Adrenal gland (tissue), 12 donors: ENCODE measurements around the gene ZNF287. TPM values are rescaled to one million over a fixed set of nuclear protein-coding genes. Genes with fewer than 3 reads are reported as not detected.

Experiments
- DNase-seq, 7 donors: peaks; one replicate each; pipeline ENCODE4 v3.0.0-alpha.2; 2019 to 2020
- H3K27ac ChIP-seq, 5 donors: fragments of 200-600 bp; sonication (generic) in 4 of 5; 1 replicate in 3 of 5; 2 replicates in 2 of 5; pipeline versions ENCODE4 v1.5.1 to v1.8.0; 2016 to 2020; ENCODE audit warnings: mild to moderate bottlenecking in 1 of 5
- H3K27me3 ChIP-seq: fragments of 200-600 bp; 2 replicates; pipeline ENCODE4 v1.8.0; 2021
- H3K36me3 ChIP-seq, 2 donors: fragments of 200-600 bp; replicated peaks in 1 of 2; 1 replicate in 1 of 2; 2 replicates in 1 of 2; pipeline versions ENCODE4 v1.5.1 to v1.8.0; 2018 to 2022
- H3K4me1 ChIP-seq, 2 donors: fragments of 200-600 bp; replicated peaks in 1 of 2; 1 replicate in 1 of 2; 2 replicates in 1 of 2; pipeline versions ENCODE4 v1.5.1 to v1.8.0; 2018 to 2021
- H3K4me3 ChIP-seq, 4 donors: fragments of 200-600 bp; sonication (generic) in 3 of 4; one replicate each; pipeline ENCODE4 v1.5.1; 2016 to 2018
- H3K9me3 ChIP-seq, 3 donors: fragments of 200-600 bp; sonication (generic) in 1 of 3; replicated peaks in 1 of 3; 1 replicate in 2 of 3; 2 replicates in 1 of 3; pipeline versions ENCODE4 v1.5.1 to v1.8.0; 2016 to 2021
- POLR2A ChIP-seq, 2 donors: fragments of 450-650 bp; IDR thresholded peaks; one replicate each; pipeline ENCODE4 v1.6.1; 2017; ENCODE audit warnings: antibody characterized with exemption in 2 of 2, mild to moderate bottlenecking in 2 of 2, moderate library complexity in 1 of 2
- WGBS, 4 donors: extraction: QIAGEN DNeasy Blood & Tissue Kit in 2 of 4; methylation state at CpG; one replicate each; pipeline versions ENCODE4 v1.1.5 to v1.1.7; 2013 to 2017; 5-methylcytosine and 5-hydroxymethylcytosine counted together
- intact Hi-C, 2 donors: fragments of 100-400 bp; cut with DNase I; formaldehyde crosslinking; loops; one replicate each; pipeline versions ENCODE4 v1.14.1 to v1.15.0; 2022 to 2023
- polyA plus RNA-seq, 3 donors: library from polyadenylated mRNA; stranded (reverse); fragments of 200-250 nt in 2 of 3; fragments of 350-450 nt in 1 of 3; fragmentation: Illumina TruSeq in 1 of 3; extraction: RNeasy Lipid Tissue Mini Kit (QIAGEN cat#74804) in 1 of 3; gene quantifications; one replicate each; pipeline ENCODE4 v1.2.3, GENCODE V29; 2013 to 2014
- total RNA-seq, 9 donors: library from RNA; depleted of rRNA in 4 of 9; stranded (reverse); fragments of >200 nt in 4 of 9; fragments of 120-200 nt in 1 of 9; fragmentation: NEBNext Ultra II Directional in 1 of 9; extraction: Animal tissue kit (Norgen Biotek cat#: 25700) in 1 of 9; gene quantifications; one replicate each; pipeline versions ENCODE4 v1.1.0 to v1.2.4, GENCODE V29; 2013 to 2023
- TF ChIP-seq, protein P1 (sequence below), 6 experiments: fragments of 450-650 bp in 4 of 6; fragments of 200-600 bp in 2 of 6; sonication (generic) in 1 of 6; IDR thresholded peaks; 1 replicate in 5 of 6; 2 replicates in 1 of 6; pipeline versions ENCODE4 v1.5.1 to v1.8.0; 2016 to 2021; ENCODE audit warnings: antibody characterized with exemption in 6 of 6, mild to moderate bottlenecking in 2 of 6, moderate library complexity in 1 of 6
- donor health status: healthy with polysubstance abuse.
- donor health status: Bipolar disorder and iron deficiency.
- donor health status: DM: yes; HTN: yes; CAD: no.
- donor health status: DM: no; HTN: no; CAD: no.
- donor health status: DM: no; HTN: no; CAD: no.
- donor health status: DM: yes; HTN: yes; CAD: no.

Gene ZNF287
- total and polyA plus RNA-seq, 12 donors = 4.3 to 26.7 (median 11.9) TPM

DNA sequence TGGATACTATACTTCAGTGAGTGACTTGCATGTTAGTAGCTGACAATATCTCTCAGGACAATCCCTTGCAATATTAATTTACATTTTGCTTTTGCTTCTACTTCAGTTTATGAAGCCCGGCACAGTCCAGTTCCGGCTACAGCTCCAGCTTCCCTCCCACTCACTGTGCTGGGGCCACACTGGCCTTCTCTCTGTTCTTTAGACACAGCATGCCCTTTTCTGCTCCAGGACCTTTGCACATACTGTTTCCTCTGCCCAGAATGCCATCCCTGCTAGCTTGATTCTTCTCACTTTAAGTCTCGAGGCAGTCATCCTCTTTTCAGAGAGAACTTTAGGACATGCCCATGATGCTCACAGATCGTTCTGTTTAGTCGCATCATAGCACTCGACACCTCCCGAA lies 51.5 kb downstream of the ZNF287 start:
- H3K27me3 ChIP-seq = no peaks in the 10 kb centered on the region
- 86 to 92% (median 89%) methylated on average over 7 of the region's 7 CpGs for WGBS, 4 donors
- TF ChIP-seq POLR2A (IDR thresholded peaks at IDR 0.05) = no peak
- TF ChIP-seq, protein P1, sequence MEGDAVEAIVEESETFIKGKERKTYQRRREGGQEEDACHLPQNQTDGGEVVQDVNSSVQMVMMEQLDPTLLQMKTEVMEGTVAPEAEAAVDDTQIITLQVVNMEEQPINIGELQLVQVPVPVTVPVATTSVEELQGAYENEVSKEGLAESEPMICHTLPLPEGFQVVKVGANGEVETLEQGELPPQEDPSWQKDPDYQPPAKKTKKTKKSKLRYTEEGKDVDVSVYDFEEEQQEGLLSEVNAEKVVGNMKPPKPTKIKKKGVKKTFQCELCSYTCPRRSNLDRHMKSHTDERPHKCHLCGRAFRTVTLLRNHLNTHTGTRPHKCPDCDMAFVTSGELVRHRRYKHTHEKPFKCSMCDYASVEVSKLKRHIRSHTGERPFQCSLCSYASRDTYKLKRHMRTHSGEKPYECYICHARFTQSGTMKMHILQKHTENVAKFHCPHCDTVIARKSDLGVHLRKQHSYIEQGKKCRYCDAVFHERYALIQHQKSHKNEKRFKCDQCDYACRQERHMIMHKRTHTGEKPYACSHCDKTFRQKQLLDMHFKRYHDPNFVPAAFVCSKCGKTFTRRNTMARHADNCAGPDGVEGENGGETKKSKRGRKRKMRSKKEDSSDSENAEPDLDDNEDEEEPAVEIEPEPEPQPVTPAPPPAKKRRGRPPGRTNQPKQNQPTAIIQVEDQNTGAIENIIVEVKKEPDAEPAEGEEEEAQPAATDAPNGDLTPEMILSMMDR (IDR thresholded peaks at IDR 0.05) = no peak
- DNase-seq = no peak
- H3K4me3 ChIP-seq = no peak overlapping the region
- no peaks in the 10 kb centered on the region for H3K9me3 ChIP-seq
- H3K27ac ChIP-seq = no peak overlapping the region
- H3K36me3 ChIP-seq = no peaks in the 10 kb centered on the region
- H3K4me1 ChIP-seq = peaks cover 5 to 11% of the 10 kb centered on the region in 2 donors
- intact Hi-C loops = loop anchor here in 1 of 2 donors (10.0 kb wide), 1 partner anchor 143 kb away; no protein-coding TSS in a partner anchor

DNA sequence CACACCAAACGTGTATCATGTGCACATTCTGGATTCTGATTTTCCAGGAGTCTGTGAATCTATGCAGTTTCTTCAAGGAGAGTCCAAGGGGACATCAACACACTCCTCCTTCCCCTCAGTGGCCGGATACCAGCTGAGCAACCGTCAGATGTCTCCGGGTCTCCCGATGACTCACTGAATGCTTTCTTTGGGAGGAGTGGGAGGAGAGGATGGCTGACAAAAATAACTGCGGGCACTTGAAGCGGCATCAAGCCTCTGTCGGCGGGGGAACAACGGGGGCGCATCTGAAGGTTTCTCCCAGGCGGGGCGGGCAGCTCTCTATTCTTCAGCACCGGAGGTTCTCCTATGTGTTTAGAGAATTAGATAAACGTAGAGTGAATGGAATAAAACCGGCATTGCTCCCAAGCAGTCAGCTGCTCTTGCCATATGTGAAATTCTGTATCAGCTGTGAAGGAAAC lies 52.4 kb downstream of the ZNF287 start:
- H3K27me3 ChIP-seq = no peaks in the 10 kb centered on the region
- H3K4me3 ChIP-seq = peak overlapping the region in 1 of 4 donors; percentile 25
- intact Hi-C loops = loop anchor here in 1 of 2 donors (10.0 kb wide), 1 partner anchor 142 kb away; no protein-coding TSS in a partner anchor
- peak; percentile 46 to 74 (median 57) for DNase-seq
- H3K36me3 ChIP-seq = no peaks in the 10 kb centered on the region
- H3K27ac ChIP-seq = peak overlapping the region in 2 of 5 donors; percentile 24 to 38
- peaks cover 5 to 11% of the 10 kb centered on the region in 2 donors for H3K4me1 ChIP-seq
- 8 to 16% (median 10%) methylated on average over 16 of the region's 16 CpGs for WGBS, 4 donors
- no peaks in the 10 kb centered on the region for H3K9me3 ChIP-seq
- TF ChIP-seq POLR2A (IDR thresholded peaks at IDR 0.05) = no peak
- TF ChIP-seq, protein P1 (IDR thresholded peaks at IDR 0.05) = no peak

DNA sequence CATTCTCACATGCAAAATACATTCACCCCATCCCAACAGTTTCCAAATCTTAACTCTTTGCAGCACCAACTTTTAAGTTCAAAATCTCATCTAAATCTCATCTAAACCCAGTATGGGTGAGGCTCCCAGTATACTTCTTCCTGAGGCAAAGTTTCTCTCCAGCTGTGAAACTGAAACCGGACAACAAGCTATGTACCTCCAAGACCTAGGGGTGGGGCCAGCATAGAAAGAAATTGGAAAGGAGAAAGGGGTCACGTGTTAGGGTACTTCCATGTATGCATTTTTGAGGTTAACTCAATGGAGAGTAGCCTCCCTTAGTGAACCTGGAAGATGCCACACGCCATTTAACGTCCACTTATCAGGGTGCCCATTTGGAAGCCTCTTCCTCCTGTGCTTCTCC lies 53.1 kb downstream of the ZNF287 start:
- TF ChIP-seq POLR2A (IDR thresholded peaks at IDR 0.05) = no peak
- TF ChIP-seq, protein P1 (IDR thresholded peaks at IDR 0.05) = no peak
- peak overlapping the region in 1 of 5 donors; percentile 38 for H3K27ac ChIP-seq
- H3K27me3 ChIP-seq = no peaks in the 10 kb centered on the region
- intact Hi-C loops = loop anchor here in 1 of 2 donors (10.0 kb wide), 1 partner anchor 141 kb away; no protein-coding TSS in a partner anchor
- 71 to 90% (median 82%) methylated on average over 4 of the region's 4 CpGs for WGBS, 4 donors
- no peaks in the 10 kb centered on the region for H3K36me3 ChIP-seq
- no peaks in the 10 kb centered on the region for H3K9me3 ChIP-seq
- peaks cover 5 to 11% of the 10 kb centered on the region in 2 donors for H3K4me1 ChIP-seq
- DNase-seq = no peak
- H3K4me3 ChIP-seq = no peak overlapping the region

DNA sequence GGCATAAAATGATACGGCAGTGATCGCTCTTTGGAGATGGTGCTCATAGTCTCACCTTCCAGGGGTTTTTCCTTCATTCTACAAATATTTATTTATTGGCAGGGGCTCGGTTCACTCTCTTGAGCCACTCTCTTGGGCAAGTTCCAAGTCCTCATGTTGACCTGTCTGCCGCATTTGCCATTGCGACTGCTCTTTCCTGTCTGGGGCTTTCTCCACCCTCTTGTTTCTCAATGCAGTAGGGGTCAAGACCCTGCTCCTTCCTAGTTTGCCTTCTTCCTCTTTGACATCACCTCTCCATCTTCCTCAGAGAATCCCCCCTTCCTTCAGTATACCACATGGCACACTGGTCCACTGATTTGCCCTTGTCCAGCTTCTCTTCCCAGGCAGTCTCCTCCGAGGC lies 55.1 kb downstream of the ZNF287 start:
- 75 to 83% (median 77%) methylated on average over 6 of the region's 6 CpGs for WGBS, 4 donors
- Histone ChIP-seq H3K9me3 (no peaks in the 10 kb centered on the region), H3K4me1 (peaks cover 5 to 11% of the 10 kb centered on the region in 2 donors), H3K27me3 (no peaks in the 10 kb centered on the region), H3K27ac (no peak overlapping the region), H3K4me3 (no peak overlapping the region), H3K36me3 (no peaks in the 10 kb centered on the region)
- TF ChIP-seq, protein P1 (IDR thresholded peaks at IDR 0.05) = no peak
- TF ChIP-seq POLR2A (IDR thresholded peaks at IDR 0.05) = no peak
- intact Hi-C loops = loop anchor here in 1 of 2 donors (10.0 kb wide), 1 partner anchor 139 kb away; no protein-coding TSS in a partner anchor
- no peak for DNase-seq
